Stimulated activated CD8-positive, alpha-beta memory T cell treated with anti-CD3 and anti-CD28 coated beads, Interleukin-12 subunit alpha, Interleukin-12 subunit beta, amount 100 ng/mL, for 24 hours (primary cell): Measurements from ENCODE around the gene RAB9B.
"Not testable (repeated sequence)": the region's sequence is repeated elsewhere in the genome, so short reads cannot be mapped to it uniquely, and the experiment has no call there.

Experiments used
- DNase-seq: peaks from one replicate; pipeline ENCODE4 v3.0.0-alpha.2; 2020; ENCODE audit errors: extremely low read depth

The RAB9B gene, protein sequence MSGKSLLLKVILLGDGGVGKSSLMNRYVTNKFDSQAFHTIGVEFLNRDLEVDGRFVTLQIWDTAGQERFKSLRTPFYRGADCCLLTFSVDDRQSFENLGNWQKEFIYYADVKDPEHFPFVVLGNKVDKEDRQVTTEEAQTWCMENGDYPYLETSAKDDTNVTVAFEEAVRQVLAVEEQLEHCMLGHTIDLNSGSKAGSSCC

DNA sequence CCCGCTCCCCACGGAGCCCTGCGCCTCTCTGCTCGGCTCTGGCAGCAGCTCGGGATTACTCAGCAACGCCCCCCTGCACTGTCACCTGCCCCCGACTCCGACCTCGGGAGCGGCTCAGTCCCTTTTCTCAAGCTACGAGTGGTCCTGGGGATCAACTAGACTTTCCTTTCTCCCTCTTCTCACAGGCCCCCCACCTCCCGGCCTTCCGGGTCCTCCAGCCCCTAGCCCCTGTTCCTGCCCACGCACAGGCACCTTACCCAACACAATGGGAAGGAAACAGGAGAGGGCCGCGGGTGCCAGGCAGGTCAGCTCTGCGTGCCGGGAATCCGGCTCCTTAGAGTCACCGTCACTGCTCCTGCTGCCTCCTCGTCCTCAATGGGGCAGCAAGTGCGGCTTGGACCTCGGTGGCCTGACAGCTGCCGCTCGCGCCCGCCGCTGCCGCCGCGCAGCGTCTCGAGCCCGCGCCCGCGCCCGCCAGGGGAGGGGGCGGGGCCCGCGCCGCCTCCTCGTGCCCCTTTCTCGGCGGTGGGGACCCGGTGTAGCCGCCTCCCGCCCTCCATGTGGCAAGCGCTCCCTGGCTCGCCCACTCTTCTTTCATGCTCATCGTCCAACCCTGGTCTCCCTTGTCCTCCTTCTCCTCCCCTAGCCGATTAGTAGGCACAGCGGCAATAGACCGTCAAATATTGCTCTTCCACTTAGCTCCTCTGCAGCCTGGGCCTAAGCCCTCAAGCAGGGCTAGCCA lies at the start of gene RAB9B:
RAB9B (minus strand) TSS at position 455 of the 742 bp plus-strand sequence. CDS start 6,473 bp downstream, outside the sequence.
- no peak for DNase-seq

DNA sequence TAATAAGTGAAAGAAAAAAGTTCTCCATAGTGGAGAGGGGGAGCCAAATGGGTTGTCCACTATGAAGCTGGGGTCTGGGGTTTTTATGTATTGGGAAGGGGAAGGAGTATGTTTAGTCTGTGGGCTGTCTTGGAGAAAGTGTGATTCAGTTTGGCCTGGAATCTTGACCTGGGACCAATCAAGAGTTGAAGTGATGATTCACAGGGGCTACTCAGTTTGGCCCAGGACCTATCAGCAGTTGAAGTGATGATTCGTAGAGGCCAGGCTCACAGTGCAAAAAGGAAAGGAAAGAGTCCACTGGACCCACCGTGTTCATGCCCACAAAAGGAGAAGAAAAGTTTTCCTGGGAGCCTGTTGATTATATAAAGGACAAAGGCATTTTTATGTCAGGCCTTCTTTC lies 47.3 kb upstream of the RAB9B start:
- DNase-seq: no peak

DNA sequence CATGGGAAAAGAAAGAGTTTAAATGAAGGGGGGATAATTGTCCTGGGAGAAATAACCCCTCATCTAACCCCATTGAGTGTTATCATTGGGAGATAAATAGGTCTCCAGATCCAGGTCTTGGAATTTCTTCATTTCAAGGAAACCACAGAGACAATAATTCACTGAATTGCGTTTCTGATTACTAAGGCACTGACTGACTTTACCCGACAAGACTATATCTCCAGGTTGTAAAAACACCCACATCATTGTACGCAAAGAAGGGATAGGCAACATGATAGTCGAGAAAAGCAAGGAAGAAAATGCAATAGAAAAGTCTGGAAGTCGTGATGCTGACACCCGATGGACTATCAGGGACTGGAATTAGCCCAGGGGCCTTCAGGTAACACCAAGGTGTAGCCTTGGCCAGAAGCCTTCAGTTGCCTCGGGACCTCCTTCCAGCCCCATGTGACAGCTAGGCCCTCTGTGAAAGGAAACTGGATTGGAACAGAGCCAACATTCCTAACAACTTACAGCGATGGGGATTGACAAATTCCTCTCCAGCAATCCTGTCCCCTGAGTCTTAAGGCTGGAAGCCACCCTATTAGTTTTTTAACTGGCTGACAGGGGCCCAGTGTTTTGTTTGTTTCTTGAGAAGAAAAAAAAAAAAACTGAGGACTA lies 46.5 kb upstream of the RAB9B start:
- no peak for DNase-seq

DNA sequence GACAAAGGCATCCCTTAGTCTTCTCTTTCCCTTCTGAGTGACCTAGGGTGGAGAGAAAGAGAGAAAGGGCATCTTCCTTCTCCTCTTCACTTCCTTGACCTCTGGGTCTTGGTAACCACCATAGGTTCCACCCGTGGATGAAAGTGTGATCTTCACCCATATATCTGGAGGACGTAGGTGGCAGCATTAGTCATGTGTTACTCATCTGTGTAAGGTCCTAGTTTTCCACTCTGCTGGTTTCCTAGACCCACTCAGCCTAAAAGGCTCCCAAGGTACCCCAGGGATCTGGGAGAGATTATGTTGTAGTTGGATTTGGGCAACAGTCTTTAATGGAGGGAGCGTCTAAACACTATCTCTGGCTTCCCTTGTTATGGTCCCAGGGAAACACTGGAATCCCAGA lies 45.5 kb upstream of the RAB9B start:
- no peak for DNase-seq

DNA sequence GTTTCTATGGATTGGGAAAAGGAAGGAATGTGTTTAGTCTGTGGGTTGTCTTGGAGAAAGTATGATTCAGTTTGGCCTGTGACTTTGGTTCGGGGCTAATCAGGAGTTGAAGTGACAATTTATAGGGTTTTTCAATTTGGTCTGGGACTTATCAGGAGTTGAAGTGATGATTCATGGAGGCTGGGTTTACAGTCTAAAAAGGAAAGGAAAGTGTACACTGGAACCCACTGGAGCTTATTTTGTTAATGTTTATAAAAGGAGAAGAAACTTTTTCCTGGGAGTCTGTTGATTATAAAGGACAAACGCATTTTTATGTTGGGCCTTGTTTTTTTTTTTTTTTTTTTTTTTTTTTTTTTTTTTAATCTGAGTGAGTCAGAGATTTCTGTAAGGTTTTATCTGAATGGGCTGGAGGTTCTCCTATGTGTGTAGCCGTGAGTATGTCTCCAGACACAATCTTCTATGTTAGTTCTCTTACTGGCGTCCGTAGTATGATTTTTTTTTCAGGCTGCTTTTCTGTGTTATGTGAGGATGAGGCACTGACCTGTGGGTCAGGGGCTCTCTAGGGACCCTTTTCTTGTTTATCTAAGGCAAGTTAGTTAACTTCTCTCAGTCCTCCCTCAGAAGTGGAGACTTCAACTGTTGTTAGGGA lies 33.0 kb upstream of the RAB9B start:
- DNase-seq: no peak

DNA sequence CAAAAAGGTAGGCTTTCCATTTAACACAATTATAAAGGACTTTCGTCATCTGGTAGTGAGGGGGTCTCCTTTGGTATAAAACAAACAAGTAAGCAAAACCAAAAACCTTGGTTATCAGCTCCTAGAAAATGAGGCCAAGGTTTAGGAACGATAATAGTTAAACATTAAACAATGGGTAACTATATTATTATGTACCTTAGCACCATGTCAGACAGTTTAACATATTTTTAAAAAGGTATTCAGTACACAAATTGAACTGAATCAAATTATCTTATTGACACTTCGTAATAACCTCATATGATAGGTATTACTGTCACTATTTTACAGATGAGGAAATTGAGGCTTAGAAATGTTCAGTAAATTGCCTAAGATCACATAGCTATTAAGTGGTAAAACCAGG lies 32.1 kb upstream of the RAB9B start:
- no peak for DNase-seq

DNA sequence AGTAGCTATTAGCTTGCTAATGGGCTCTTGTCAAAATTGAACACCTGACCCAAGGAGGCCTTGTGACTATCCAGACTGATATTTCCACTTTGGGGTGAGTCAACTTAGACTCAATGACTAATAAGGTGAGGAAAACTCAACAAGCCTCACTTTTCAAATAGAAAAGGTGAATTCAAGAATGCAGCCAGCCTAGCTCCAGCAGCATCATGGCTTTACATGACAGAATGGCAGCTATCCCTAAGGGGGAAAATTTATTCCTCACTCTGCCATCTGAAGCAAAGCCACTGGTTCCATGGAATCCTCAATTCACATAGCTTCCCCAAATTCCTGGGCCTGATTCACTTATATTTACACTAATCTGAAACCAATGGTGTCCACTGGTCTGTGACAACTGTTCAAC lies 29.1 kb upstream of the RAB9B start:
- DNase-seq: no peak

DNA sequence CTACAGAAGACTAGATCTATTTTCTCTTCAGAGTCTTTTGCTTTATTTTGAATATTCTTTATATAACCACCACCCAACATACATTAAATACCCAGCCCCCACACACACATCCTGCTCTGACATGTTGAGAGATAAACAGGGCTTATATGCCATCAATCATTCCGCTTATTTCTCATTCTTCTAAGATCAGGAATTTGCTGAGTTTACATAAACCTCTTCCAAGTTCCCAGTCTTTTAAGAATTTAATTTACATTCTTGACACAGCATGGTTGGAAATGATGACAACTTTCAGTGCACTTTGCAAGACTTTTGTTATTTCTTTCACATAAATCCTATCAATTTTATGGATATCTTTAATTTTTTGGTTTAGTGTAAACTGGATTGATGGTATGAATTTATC lies 17.5 kb upstream of the RAB9B start:
- DNase-seq: no peak

DNA sequence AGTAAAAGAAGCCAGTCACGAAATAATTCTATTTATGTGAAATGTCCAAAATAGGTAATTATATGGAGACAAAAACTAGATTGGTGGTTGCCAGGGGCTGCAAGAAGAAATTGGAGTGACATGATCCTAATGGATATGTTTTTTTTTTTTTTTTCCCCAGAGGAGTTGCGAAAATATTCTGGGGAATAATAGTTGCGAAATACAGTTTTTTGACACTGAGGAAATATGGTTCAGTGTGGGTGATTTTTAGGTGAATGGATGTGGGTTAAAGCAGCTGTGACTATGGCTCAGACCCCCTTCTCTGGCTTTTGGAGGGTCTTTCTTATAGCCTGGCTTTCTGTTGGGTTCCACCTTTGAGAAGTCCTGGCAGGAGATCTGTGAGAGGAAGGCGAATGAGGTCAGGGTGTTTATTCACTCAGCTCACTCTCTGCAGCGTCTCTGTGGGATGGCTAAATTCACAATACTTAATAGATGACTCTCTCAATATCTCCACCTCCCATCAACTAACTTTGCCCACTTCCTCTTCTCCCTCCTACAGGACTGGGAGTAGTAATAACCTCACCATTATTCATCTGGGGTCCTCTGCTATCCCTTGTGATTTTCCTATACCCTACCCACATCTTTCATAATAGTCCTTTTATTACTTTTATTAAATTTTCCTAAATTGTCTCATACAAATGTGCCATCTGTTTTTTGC lies 15.3 kb upstream of the RAB9B start:
- no peak for DNase-seq

DNA sequence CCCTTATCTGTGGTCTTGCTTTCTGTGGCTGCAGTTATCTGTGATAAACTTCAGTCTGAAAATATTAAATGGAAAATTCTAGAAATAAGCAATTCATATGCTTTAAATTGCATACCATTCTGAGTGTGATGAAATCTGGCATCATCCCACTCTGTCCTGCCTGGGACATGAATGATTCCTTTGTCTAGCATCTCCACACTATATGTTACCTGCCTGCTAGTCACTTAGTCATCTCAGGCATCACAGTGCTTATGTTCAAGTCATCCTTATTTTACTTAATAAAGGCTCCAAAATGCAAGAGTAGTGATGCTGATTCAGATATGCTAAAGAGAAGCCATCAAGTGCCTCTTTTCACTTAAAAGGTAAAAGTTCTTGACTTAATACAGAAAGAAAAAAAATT lies 14.3 kb upstream of the RAB9B start:
- no peak for DNase-seq

DNA sequence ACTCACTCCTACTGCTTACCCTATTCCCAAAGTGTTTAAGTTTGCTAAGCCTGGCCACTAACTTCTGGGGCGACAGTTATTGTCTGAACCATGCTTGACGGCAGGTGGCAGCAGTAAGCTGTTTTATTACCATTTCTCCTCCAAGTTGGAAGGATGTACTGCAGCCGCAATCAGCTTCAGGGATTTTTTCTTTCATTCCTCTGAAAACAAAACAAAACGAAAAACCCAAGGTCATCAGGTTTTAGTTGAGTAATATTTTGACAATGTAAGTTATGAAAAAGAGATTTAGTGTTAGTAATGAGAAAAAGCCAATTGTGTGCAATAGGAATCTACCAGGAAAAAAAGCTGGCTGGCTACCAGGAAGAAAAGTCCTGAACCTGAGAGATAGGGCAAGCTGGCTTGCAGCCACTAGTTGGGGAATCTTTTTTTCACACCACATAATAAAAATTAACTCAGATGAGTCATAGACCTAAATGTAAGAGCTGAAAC lies 13.2 kb upstream of the RAB9B start:
- no peak for DNase-seq

DNA sequence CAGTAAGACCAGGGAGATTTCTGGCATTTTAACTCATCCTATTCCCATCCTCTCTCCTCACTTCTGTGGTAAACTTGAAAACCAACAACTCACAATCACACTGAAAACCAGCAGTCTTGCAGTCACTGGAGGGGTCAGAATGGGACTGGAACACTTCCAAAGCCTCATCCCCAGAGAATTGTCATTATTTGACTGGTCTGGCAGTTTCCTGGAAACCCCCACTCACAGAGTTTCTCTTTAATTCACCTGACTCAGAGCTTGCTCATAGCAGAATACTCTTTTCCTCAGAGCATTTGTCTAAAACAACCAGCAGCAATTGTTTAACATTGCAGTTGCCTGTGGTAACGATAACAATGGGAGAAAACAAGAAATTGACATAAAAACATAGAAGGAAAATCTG lies 7.3 kb upstream of the RAB9B start:
- DNase-seq: no peak

DNA sequence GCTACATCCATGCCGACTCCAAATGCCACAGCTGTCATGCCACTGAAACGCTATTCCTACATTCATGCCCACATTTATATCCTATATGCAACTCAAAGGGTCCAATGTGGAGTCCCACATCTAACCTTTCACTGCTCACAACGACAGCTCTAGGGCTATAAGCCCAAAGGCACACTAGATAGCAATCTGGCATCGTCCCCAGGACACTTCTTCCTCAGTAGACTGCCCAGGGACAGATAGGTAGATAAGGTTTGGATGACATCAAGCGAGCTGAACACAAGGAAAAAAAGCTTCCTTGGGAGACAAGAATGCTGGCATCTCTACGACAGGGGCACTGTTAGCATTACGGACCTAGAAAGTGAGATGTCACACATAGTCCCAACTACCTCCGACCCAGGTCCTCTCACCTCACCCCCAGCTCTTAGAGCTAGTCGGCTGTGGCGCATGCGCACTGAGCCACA lies 685 bp downstream of the RAB9B start:
- no peak for DNase-seq

DNA sequence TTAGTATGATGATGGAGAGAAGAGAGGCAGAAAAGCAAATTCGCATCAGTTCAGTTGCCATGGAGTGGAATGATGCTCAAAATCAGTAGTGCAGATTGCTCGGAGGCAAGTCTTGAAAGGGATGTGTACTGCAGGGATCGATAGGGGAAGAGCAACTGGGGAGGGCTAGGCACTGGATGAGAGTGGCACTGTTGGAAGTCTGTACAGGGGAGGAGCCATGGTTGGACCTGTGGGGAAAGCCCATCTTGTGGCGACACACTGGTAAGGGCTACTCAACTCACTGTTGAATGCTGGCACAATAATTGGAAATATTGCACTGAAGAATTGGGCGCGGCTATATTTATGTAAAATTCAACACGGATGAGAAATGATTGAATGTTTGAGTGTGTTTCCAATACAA lies 1.2 kb downstream of the RAB9B start:
- no peak for DNase-seq

DNA sequence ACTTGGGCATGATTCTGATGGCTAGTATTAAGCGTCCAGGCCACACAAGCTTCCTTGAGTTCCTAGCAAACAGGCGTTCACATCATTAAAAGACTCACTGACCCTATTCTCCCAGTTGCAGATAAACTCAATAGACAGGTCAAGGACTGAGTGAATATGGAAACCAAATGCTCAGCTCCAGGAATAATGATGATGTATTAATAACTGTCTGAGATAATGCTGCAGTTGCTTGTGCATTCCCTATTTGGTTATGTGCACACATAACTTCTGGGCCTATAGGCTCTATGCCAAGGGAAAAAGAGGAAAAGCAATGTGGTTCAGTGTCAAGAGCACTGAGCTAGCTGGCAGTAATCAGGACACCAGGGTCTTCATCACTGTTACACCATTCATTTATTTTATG lies 3.5 kb downstream of the RAB9B start:
- no peak for DNase-seq

DNA sequence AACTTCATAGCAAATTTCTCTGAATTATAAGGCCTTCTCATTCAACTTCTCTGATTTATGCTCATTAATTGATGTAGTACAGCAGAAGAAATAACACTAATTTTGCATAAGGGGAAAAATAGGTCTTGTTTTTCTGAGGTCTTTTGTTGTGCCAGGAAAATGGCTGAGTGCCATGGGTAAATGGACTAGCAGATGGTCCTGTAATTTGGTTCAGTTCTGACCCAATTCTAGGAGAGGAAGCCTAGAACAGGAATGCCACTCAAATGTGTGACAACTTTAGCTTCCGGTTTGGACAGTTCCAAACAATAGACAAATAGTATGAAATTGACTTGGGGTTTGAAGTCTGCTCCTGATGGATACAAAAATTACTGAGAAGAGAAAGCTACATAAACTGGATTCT lies 6.2 kb downstream of the RAB9B start:
- DNase-seq: no peak

DNA sequence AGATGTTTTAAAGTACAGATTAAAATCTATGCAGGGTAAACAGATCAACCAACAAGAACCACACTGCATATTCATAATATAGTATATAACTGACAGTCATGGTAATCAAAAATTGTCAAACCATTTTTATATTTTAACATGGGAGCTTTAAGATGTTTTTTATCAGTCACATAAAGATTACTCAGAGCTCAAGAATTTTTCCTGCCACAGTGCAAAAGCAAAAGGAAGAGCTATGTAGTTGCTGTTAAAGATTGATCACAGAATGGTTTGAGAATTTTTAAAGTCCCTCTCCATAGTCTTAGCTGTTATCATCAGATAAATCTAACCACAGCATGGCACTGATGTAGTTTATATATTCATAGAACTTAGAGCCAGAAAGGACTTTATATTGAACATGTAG lies 8.5 kb downstream of the RAB9B start:
- no peak for DNase-seq

DNA sequence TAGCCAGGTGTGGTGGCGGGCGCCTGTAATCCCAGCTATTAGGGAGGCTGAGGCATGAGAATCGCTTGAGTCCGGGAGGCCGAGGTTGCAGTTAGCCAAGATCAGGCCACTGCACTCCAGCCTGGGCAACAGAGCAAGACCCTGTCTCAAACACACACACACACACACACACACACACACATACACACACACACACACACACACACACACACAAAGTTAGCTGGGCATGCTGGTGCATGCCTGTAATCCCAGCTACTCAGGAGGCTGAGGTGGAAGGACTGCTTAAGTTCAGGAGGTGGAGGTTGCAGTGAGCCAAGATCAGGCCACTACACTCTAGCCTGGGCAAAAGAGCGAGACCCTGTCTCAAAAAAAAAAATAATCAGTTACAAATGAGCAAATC lies 11.3 kb downstream of the RAB9B start:
- DNase-seq: not testable (repeated sequence)

DNA sequence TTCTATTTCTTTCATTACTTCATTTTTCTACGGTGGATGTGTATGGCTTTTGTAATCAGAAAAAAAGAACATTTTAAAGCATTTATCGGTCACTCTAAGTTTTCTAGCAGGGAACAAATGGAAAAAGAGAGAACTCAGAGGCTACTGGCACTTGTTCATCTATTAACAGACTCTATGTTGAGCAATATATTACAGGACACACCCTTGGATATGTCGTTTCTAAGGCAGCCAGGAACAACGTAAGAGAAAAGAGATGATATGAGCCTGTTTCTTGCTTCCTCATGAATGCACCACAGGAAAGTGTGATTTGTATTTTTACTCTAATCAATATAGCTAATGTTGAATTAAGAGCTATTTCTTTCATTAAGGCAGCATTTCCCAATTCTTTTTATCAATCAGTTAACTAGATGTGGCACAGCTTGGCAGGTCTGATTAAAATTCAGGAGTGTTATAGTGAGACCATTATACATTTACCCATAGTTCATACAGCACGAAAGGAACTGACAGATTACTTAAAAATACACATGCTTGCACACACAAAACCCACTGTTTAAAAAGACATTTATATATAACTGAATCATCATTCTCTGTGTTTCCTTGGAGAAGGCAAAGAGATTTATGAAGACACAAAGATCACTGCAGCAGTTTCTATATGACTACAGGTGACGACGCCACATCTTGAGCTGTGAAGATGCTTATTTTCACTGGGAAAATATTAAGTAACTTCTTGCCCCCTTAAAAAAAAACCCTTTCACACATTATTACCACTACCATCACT lies 13.0 kb downstream of the RAB9B start:
- no peak for DNase-seq

DNA sequence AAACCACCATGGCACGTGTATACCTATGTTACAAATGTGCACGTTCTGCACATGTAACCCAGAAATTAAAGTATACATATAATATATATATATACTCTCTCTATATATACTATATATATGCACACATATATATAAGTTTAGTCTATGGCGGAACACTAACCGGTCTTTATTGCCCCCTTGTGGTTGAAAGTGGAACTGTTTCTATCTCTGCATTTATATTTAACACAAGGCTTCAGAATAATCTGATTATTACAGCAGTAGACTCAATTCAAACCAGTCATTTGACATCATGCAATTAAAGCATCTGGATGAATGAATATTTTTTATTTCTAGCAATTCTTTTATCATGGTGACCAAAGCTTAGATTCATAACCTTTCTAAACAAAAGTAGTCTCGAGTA lies 14.6 kb downstream of the RAB9B start:
- no peak for DNase-seq

DNA sequence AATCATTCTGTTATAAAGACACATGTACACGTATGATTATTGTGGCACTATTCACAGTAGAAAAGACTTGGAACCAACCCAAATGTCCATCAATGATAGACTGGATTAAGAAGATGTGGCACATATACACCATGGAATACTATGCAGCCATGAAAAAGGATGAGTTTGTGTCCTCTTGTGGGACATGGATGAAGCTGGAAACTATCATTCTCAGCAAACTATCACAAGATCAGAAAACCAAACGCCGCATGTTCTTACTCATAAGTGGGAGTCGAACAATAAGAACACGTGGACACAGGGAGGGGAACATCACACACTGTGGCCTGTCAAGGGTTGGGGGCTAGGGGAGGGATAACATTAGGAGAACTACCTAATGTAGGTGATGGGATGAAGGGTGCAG lies 15.0 kb downstream of the RAB9B start:
- DNase-seq: not testable (repeated sequence)
